LoVo (cell line): Measurements from ENCODE around the gene RBM17.
"Not testable (repeated sequence)": the region's sequence is repeated elsewhere in the genome, so short reads cannot be mapped to it uniquely, and the experiment has no call there.

Source experiments
- DNase-seq: peaks from one replicate; pipeline ENCODE4 v3.0.0-alpha.2; 2016; ENCODE audit warnings: low spot score

Gene RBM17, protein sequence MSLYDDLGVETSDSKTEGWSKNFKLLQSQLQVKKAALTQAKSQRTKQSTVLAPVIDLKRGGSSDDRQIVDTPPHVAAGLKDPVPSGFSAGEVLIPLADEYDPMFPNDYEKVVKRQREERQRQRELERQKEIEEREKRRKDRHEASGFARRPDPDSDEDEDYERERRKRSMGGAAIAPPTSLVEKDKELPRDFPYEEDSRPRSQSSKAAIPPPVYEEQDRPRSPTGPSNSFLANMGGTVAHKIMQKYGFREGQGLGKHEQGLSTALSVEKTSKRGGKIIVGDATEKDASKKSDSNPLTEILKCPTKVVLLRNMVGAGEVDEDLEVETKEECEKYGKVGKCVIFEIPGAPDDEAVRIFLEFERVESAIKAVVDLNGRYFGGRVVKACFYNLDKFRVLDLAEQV

DNA sequence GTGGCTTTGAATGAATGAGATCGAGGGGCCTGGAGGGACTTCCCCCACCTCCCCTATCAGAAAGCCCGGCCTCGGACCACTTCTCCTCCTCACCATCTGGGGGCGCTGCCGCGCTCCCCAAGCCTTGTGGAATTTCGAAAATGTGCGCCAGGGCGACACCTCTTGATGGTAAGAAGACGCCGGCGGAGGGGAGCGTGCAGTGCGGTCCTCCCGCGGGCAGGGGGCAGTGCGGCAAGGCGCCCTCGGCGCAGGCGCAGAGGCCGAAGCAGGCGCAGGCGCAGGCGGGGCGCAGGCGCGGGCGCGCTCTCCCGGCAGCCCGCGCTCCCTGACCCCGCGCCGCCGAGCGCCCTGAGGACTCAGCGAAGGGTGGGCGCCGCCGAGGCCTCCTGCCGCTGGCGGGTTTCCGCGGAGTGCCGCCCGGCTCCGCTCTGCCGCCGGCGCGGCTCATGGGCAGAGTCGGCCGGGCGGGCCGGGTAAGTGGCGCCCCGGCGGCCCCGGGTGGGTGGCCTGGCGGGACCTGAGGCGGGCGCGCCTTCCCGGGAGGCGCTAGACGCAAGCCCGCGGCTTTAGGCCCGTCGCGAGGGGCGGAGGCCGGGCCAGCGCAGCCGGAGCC lies at the start of gene RBM17:
TSS of gene RBM17 (plus strand) at position 314 of the 613 bp plus-strand sequence. CDS start 8,032 bp downstream, outside the sequence.
- DNase-seq, result peak; percentile 93

GRCh38 chr10:6039711-6040110 lies 49.1 kb upstream of the RBM17 start:
- no peak for DNase-seq

- no peak for DNase-seq
Observed at GRCh38 chr10:6040205-6040604, 48.6 kb upstream of the RBM17 start.

GRCh38 chr10:6043377-6043776 lies 45.5 kb upstream of the RBM17 start:
- not testable (repeated sequence) for DNase-seq

DNA sequence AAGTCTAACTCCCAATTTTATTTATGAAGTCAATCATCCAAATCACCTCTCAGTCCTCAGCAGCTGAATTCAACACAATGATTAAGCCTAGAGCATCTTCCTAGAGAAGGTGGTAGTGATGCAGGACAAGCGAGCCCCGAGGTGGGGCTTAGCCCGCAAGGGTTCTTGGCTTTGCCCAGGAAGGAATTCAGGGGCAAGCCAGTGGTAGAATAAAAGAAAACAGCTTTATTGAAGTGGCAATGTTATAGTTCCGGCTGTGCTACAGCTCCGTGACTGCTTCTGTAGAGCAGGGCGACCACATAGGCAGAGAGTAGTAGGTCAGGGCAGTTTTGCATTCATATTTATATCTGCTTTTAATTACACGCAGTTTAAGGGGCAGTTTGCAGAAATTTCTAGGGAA lies 44.8 kb upstream of the RBM17 start:
- no peak for DNase-seq

DNA sequence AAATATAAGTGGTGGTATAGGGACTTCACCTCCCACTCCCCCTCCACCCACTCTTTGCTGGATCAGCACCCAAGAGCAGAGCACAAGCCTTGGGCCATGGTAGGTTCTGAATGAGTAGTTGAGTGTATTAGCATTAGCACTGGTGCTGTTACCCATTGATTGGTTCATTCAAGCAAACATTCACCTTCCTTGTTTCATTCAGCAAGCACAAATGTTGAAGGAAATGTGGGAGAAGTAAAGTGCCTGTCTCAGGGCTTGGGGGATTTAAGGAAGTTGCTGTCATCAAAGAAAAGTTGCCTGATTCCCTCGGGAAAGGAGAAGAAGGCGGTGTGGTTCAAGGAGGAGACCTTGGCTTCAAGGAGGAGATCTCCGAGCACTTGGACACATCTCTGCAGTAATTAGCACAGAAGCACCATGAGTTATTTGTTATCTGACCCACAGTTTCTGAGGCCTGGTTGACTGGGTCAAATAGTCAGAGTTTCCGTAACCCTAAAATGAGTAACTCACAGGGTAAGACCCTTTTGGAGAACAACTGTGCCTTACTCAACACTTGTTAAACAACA lies 44.0 kb upstream of the RBM17 start:
- DNase-seq, result no peak

- DNase-seq, result no peak
Observed at GRCh38 chr10:6045314-6045848, 43.5 kb upstream of the RBM17 start.

DNA sequence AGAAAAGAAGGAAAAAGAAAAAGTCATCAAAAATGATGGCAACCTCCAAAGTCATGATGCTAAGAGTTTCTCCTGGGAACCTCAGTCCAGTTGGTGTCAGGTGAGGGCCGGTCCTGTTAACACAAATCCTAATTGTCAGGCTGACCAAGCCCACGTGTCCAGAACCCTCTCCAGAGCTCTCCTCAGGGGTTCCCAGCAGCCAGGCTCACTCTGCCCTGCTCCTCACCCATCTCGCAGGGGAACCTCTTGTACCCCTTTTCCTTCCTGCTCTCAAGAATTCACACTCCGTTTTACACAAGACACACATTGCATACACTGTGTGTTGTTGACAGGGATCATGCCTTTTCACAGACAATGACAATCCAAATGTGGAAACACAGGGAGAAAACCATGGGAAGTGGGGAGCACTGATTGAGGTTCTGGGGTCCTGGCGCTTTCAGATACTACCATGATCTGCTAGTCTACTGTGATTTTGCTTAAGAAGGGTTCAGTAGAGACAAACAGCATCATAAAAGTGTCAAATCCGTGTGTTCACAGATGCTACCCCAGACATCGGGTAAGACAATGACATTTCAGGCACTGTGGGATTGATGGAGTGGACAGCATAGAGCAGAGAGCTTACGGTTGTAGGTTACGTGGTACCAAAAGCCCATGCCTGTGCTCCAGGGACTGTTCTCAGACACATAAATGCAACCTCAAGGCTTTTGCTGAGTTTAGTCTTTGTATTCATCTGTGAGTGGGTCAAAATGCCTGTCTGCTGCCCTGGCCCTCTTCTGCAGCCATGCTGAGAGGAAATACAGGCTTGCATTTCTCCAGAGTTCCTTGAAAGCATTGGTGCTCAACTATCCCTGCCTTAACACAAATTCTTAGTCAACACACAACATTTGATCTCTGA lies 42.7 kb upstream of the RBM17 start:
- no peak for DNase-seq

GRCh38 chr10:6046773-6047611 lies 41.8 kb upstream of the RBM17 start:
- no peak for DNase-seq

- DNase-seq, result no peak
Observed at GRCh38 chr10:6047847-6048246, 41.0 kb upstream of the RBM17 start.

- DNase-seq, result no peak
Observed at GRCh38 chr10:6048281-6049030, 40.4 kb upstream of the RBM17 start.

GRCh38 chr10:6049031-6049400 lies 39.8 kb upstream of the RBM17 start:
- DNase-seq, result no peak

- DNase-seq, result peak; percentile 67
Observed at GRCh38 chr10:6050801-6051445, 37.9 kb upstream of the RBM17 start.

- no peak for DNase-seq
Observed at GRCh38 chr10:6052247-6053221, 36.3 kb upstream of the RBM17 start.

DNA sequence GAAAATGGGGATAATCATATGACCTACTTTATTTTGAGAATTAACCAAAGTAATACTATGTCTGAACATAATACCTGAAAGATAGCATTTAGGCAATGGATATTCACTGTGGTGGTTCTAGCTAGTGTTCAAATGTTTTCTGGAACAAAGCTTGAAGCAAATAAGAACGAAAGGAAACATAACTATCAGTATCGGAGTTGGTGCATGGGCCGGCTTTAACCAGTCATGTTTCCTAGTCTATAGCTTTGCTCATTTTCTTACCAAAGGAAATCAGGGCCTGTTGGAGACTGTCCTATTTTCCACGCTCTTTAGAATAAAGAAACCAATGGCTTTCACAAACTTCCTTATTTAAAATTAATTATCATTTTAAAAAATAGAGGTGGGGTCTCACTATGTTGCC lies 35.5 kb upstream of the RBM17 start:
- DNase-seq, result no peak

DNA sequence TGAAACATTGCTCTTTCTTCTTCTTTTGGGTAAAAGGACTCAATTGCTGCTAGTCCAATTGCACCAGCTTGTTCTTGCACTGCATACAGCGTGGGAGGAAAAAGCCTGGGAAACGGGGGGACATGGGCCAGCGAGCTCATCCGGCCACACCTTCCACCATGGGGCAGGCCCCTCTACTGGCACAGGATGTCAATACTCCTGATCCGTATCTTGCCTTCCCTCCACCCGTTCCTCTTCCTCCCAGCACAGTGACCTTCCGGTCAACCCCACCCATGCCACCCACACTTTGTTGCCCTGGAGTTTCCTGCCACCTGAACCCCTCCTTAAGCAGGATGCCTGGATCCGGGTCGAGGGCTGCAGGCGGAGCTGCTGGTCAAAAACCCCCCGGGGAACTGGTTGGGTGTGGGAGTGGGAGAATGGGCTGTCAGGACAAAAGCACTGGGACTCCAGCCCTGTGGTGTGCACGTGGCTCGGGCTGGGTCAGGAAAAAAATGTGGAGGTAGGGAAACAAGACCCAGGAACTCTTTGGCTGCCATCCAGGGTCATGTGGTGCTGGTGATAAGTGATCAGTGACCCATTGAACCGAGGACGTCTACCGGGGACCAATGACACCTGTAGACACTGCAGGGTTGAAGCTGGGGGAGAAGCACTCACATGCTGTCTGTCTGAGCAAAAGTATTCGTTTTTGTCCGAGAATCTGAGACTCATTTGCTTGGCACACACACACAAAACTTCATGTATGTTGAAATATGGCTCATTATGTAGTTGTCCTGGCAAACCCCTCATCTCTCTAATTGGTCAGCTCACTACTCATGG lies 34.8 kb upstream of the RBM17 start:
- DNase-seq, result peak; percentile 13

DNA sequence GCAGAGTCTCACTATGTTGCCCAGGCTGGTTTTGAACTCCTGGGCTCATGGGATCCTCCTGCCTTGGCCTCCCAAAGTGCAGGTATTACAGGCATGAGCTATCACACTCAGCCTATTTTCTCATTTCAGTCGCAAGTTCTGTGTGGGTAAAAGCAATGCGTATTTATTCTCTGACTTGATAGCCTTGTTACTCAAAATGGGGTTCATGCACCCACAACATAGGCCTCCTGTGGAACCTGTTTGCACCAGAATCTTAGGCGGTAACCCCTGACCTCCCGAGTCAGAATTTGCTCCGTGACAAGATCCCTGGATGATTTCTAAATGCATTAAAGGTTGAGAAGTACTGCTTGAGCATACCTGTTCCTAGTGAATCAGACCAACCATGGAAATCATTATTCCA lies 34.0 kb upstream of the RBM17 start:
- no peak for DNase-seq

- no peak for DNase-seq
Observed at GRCh38 chr10:6055929-6056328, 32.9 kb upstream of the RBM17 start.
